Upper lobe of left lung (tissue), 6 donors: ENCODE data around the gene PLOD1. TPM values are rescaled to one million over a fixed set of nuclear protein-coding genes. Genes with fewer than 3 reads are reported as not detected.

Source experiments
- ATAC-seq, 2 donors: fragments of 200-7000 bp; cut with Tn5 transposase; one replicate each; pipeline ENCODE4 v1.9.1; 2022; ENCODE audit warnings: mild to moderate bottlenecking in 2 of 2, moderate library complexity in 2 of 2; ENCODE audit not compliant: low FRiP score in 2 of 2
- DNase-seq, 2 donors: peaks; one replicate each; pipeline ENCODE4 v3.0.0-alpha.2; 2019 to 2020
- H3K27ac ChIP-seq, 4 donors: fragments of 200-600 bp; sonication (generic); one replicate each; pipeline ENCODE4 v1.5.1; 2016 to 2019
- H3K27me3 ChIP-seq, 4 donors: fragments of 200-600 bp; sonication (generic); one replicate each; pipeline ENCODE4 v1.5.1; 2017 to 2019
- H3K36me3 ChIP-seq, 4 donors: fragments of 200-600 bp; sonication (generic); one replicate each; pipeline ENCODE4 v1.5.1; 2016 to 2019
- H3K4me1 ChIP-seq, 4 donors: fragments of 200-600 bp; sonication (generic); one replicate each; pipeline ENCODE4 v1.5.1; 2018 to 2019
- H3K4me3 ChIP-seq, 4 donors: fragments of 200-600 bp; sonication (generic); one replicate each; pipeline ENCODE4 v1.5.1; 2017 to 2019; ENCODE audit warnings: mild to moderate bottlenecking in 2 of 4, moderate library complexity in 1 of 4
- H3K9me3 ChIP-seq, 4 donors: fragments of 200-600 bp; sonication (generic); one replicate each; pipeline ENCODE4 v1.5.1; 2018 to 2019
- CTCF ChIP-seq, 6 experiments: fragments of 450-650 bp in 4 of 6; fragments of 200-600 bp in 2 of 6; sonication (generic) in 2 of 6; IDR thresholded peaks; one replicate each; pipeline ENCODE4 v1.5.1; 2016 to 2019; ENCODE audit warnings: antibody characterized with exemption in 6 of 6
- EP300 ChIP-seq, 4 donors: sonication (generic); formaldehyde crosslinking; IDR thresholded peaks; one replicate each; pipeline ENCODE4 v1.5.1; 2017; ENCODE audit warnings: antibody characterized with exemption in 4 of 4, control low read depth in 2 of 4
- POLR2A ChIP-seq, 4 donors: fragments of 450-650 bp; IDR thresholded peaks; one replicate each; pipeline ENCODE4 v1.5.1; 2016 to 2017; ENCODE audit warnings: antibody characterized with exemption in 4 of 4, mild to moderate bottlenecking in 2 of 4
- POLR2AphosphoS5 ChIP-seq, 2 donors: sonication (generic); formaldehyde crosslinking; IDR thresholded peaks; one replicate each; pipeline ENCODE4 v1.5.1; 2017; ENCODE audit warnings: antibody characterized with exemption in 2 of 2
- WGBS, 2 donors: methylation state at CpG; one replicate each; pipeline ENCODE4 v1.1.5; 2017 to 2018; 5-methylcytosine and 5-hydroxymethylcytosine counted together
- total RNA-seq, 6 donors: library from RNA; depleted of rRNA in 4 of 6; stranded (reverse); fragments of >200 nt in 4 of 6; gene quantifications; one replicate each; pipeline versions ENCODE4 v1.1.0 to v1.2.1, GENCODE V29; 2016 to 2021
- donor health status: DM: no; HTN: no; CAD: no; lungs with moderate emphysema.
- donor health status: DM: no; HTN: yes; CAD: no; lungs with severe emphysema.

The PLOD1 gene
- total RNA-seq, 6 donors from 2014 or later, result 31.4 to 99.0 (median 52.8) TPM

GRCh38 chr1:11989669-11990068, 55.2 kb downstream of the PLOD1 start:
- Histone ChIP-seq H3K9me3 (no peaks in the 10 kb centered on the region), H3K27me3 (no peaks in the 10 kb centered on the region), H3K27ac (peak overlapping the region; percentile 65 to 79 (median 68)), H3K4me3 (no peak overlapping the region), H3K4me1 (peaks cover 14 to 32% (median 20%) of the 10 kb centered on the region in 4 donors), H3K36me3 (peaks cover 22 to 81% (median 50%) of the 10 kb centered on the region in 4 donors)
- DNase-seq (no peak), ATAC-seq (no peak)
- TF ChIP-seq POLR2AphosphoS5 (IDR thresholded peaks at IDR 0.05), result no peak
- no peak for TF ChIP-seq EP300 (IDR thresholded peaks at IDR 0.05)
- TF ChIP-seq POLR2A (IDR thresholded peaks at IDR 0.05), result no peak
- 92 to 97% methylated on average over 7 of the region's 7 CpGs for WGBS, 2 donors

- peaks cover 11 to 28% (median 17%) of the 10 kb centered on the region in 4 donors for H3K4me1 ChIP-seq
- no peaks in the 10 kb centered on the region for H3K9me3 ChIP-seq
- H3K36me3 ChIP-seq, result peaks cover 24 to 83% (median 54%) of the 10 kb centered on the region in 4 donors
- peak in 1 of 2 donors; percentile 73 for DNase-seq
- H3K27me3 ChIP-seq, result no peaks in the 10 kb centered on the region
- peak overlapping the region; percentile 65 to 79 (median 71) for H3K27ac ChIP-seq
- no peak for TF ChIP-seq CTCF (IDR thresholded peaks at IDR 0.05)
- no peak for TF ChIP-seq POLR2AphosphoS5 (IDR thresholded peaks at IDR 0.05)
- no peak for TF ChIP-seq EP300 (IDR thresholded peaks at IDR 0.05)
- no peak for TF ChIP-seq POLR2A (IDR thresholded peaks at IDR 0.05)
- peak; percentile 61 to 86 for ATAC-seq
- no peak overlapping the region for H3K4me3 ChIP-seq
- WGBS, 2 donors, result 55 to 63% methylated on average over 9 to 10 of the region's 10 CpGs
Observed at GRCh38 chr1:11990303-11991032, 56.0 kb downstream of the PLOD1 start.

GRCh38 chr1:11991969-11992676, 57.6 kb downstream of the PLOD1 start:
- Histone ChIP-seq H3K27me3 (no peaks in the 10 kb centered on the region), H3K36me3 (peaks cover 30 to 90% (median 66%) of the 10 kb centered on the region in 4 donors), H3K27ac (peak overlapping the region in 2 of 4 donors; percentile 48 to 63), H3K4me3 (no peak overlapping the region), H3K4me1 (peaks cover 4 to 23% (median 10%) of the 10 kb centered on the region in 4 donors), H3K9me3 (no peaks in the 10 kb centered on the region)
- ATAC-seq, result no peak
- DNase-seq, result no peak
- TF ChIP-seq CTCF (IDR thresholded peaks at IDR 0.05), result no peak
- WGBS, 2 donors, result 74 to 76% methylated on average over 16 of the region's 16 CpGs

- Histone ChIP-seq H3K27ac (no peak overlapping the region), H3K9me3 (no peaks in the 10 kb centered on the region), H3K36me3 (peaks cover 49 to 100% (median 89%) of the 10 kb centered on the region in 4 donors), H3K27me3 (no peaks in the 10 kb centered on the region), H3K4me1 (peaks cover 0 to 2% (median 0%) of the 10 kb centered on the region in 4 donors), H3K4me3 (no peak overlapping the region)
- no peak for TF ChIP-seq POLR2A (IDR thresholded peaks at IDR 0.05)
- TF ChIP-seq POLR2AphosphoS5 (IDR thresholded peaks at IDR 0.05), result no peak
- TF ChIP-seq EP300 (IDR thresholded peaks at IDR 0.05), result no peak
- no peak for TF ChIP-seq CTCF (IDR thresholded peaks at IDR 0.05)
- 82 to 84% methylated on average over 5 of the region's 5 CpGs for WGBS, 2 donors
- ATAC-seq (no peak), DNase-seq (no peak)
Observed at GRCh38 chr1:11997081-11997850, 62.7 kb downstream of the PLOD1 start.

GRCh38 chr1:11998636-11999035, 64.1 kb downstream of the PLOD1 start:
- no peak for TF ChIP-seq POLR2AphosphoS5 (IDR thresholded peaks at IDR 0.05)
- TF ChIP-seq EP300 (IDR thresholded peaks at IDR 0.05), result no peak
- no peak for TF ChIP-seq POLR2A (IDR thresholded peaks at IDR 0.05)
- no peak for TF ChIP-seq CTCF (IDR thresholded peaks at IDR 0.05)
- no peak overlapping the region for H3K27ac ChIP-seq
- H3K4me3 ChIP-seq, result no peak overlapping the region
- DNase-seq (no peak), ATAC-seq (no peak)
- peaks cover 53 to 100% (median 90%) of the 10 kb centered on the region in 4 donors for H3K36me3 ChIP-seq
- 85 to 92% methylated on average over 2 to 5 of the region's 5 CpGs for WGBS, 2 donors
- H3K4me1 ChIP-seq, result no peaks in the 10 kb centered on the region
- H3K27me3 ChIP-seq, result no peaks in the 10 kb centered on the region
- no peaks in the 10 kb centered on the region for H3K9me3 ChIP-seq
